ENCODE results near the gene CABLES2. TPM values are rescaled to one million over a fixed set of nuclear protein-coding genes. Genes with fewer than 3 reads are reported as not detected.

The CABLES2 gene
- total RNA-seq, 1 donor from 2014 or later, result 4.1 TPM

DNA sequence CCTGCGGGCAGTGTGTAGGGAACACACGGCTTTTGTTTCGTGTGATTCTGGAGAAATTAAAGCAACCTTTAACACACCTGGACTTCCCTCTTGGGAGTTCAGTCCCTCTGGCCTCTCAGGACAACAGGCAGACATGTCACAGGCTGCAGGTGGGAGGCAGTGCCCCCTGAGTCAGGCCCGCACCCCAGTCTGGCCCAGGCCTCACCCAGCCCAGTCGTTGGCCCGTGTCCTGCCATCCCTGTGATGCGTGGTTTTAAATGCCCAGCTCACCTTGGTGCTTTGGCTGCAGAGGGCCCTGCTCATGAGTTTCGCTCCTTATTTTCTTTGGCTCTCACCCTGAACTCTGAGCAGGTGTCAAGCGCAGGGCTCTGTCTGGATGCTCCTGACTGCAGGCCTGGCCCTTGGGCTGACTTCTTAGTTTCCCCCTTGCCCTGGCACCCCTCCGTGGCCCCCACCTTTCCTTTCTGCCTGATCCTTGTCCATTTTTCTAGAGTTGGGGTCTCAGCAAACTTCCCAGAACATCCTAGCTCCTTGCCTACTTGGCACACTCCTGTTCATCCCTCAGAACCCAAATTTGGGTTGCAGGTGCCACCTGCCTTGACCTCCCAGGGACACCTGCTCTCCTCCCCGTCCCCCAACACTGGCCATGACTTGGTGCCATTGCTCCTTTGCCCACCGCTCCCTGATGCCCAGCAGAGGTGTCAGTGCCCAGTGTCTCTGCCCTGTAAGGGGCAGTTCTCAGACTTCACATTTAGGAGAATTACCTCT lies 2.2 kb upstream of the CABLES2 start:
- H3K4me1 ChIP-seq, result peaks cover 36% of the 10 kb centered on the region
- no peak for TF ChIP-seq CTCF (IDR thresholded peaks at IDR 0.05)
- DNase-seq (no peak), ATAC-seq (no peak)
- H3K27me3 ChIP-seq, result no peaks in the 10 kb centered on the region
- no peaks in the 10 kb centered on the region for H3K36me3 ChIP-seq
- intact Hi-C loops (cut with DNase I), result no loop called here
- no peak overlapping the region for H3K4me3 ChIP-seq
- H3K9me3 ChIP-seq, result no peaks in the 10 kb centered on the region
- no peak overlapping the region for H3K27ac ChIP-seq

- Histone ChIP-seq H3K27me3 (no peaks in the 10 kb centered on the region), H3K36me3 (no peaks in the 10 kb centered on the region), H3K9me3 (no peaks in the 10 kb centered on the region), H3K4me3 (no peak overlapping the region), H3K4me1 (peaks cover 36% of the 10 kb centered on the region), H3K27ac (no peak overlapping the region)
- TF ChIP-seq CTCF (IDR thresholded peaks at IDR 0.05), result no peak
- no peak for ATAC-seq
- intact Hi-C loops (cut with DNase I), result no loop called here
- no peak for DNase-seq
Observed at GRCh38 chr20:62408640-62409039, 1.6 kb upstream of the CABLES2 start.

DNA sequence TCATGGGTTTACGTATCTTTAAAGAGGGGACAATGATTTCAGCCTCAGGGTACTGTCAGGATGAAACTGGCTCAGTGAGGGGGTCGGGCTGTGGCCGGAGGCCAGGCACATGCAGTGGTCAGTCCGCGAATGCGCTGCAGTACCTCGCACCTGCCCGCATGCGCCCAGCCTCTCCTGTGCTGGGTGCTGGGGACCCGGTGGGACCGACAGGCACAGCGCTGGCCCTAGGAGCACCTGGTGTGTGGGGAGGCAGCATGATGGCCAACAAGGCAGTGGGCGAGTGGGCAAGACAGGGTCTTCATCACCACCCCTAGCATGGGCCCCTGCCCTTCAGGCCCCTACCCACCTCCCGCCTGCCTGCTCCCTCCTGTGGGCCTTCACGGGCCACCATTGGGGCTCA lies 970 bp upstream of the CABLES2 start:
- ATAC-seq (no peak), DNase-seq (no peak)
- no peaks in the 10 kb centered on the region for H3K9me3 ChIP-seq
- intact Hi-C loops (cut with DNase I), result no loop called here
- TF ChIP-seq CTCF (IDR thresholded peaks at IDR 0.05), result no peak
- no peak overlapping the region for H3K4me3 ChIP-seq
- peaks cover 36% of the 10 kb centered on the region for H3K4me1 ChIP-seq
- no peaks in the 10 kb centered on the region for H3K36me3 ChIP-seq
- H3K27ac ChIP-seq, result no peak overlapping the region
- no peaks in the 10 kb centered on the region for H3K27me3 ChIP-seq

DNA sequence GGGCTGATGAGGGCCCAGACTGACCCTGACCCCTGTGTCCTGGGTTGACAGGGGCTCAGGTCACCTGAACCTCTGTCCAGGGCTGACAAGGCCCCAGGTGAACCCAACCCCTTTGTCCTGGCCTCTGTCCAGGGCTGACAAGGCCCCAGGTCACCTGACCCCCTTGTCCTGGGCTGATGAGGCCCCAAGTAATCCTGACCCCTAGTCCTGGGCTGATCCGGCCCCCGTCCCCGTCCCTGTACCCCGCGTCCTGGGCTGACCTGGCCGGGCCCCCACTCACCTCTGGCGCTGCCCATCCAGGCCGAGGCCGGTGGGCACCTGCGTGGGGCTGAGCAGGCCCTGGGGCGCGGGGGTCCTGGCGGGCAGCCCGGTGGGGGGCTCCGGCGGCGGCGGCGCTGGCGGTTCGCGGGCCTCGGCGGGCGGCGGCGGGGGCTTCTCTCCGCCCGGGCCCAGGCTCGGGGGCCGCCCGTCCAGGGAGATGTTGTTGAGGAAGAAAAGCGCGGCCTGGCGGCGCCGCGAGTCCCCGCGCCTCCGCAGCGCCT lies 379 bp downstream of the CABLES2 start:
- TF ChIP-seq CTCF (IDR thresholded peaks at IDR 0.05), result no peak
- Histone ChIP-seq H3K36me3 (no peaks in the 10 kb centered on the region), H3K27ac (no peak overlapping the region), H3K4me3 (peak overlapping the region; percentile 59), H3K4me1 (peaks cover 36% of the 10 kb centered on the region), H3K27me3 (no peaks in the 10 kb centered on the region), H3K9me3 (no peaks in the 10 kb centered on the region)
- intact Hi-C loops (cut with DNase I), result no loop called here
- DNase-seq, result no peak
- no peak for ATAC-seq

- Histone ChIP-seq H3K4me1 (peaks cover 36% of the 10 kb centered on the region), H3K4me3 (peak overlapping the region; percentile 59), H3K9me3 (no peaks in the 10 kb centered on the region), H3K27ac (no peak overlapping the region), H3K27me3 (no peaks in the 10 kb centered on the region), H3K36me3 (no peaks in the 10 kb centered on the region)
- ATAC-seq (no peak), DNase-seq (no peak)
- TF ChIP-seq CTCF (IDR thresholded peaks at IDR 0.05), result no peak
- intact Hi-C loops (cut with DNase I), result no loop called here
Observed at GRCh38 chr20:62405981-62406513, 1.0 kb downstream of the CABLES2 start.
